RWPE1 (cell line): ENCODE results near the gene BAIAP3.
A peak's percentile ranks its signal among the peaks of the same experiment; 100 is the strongest.

Source experiments
- CTCF ChIA-PET: fragments of 350-600 bp; sonication (Branson Sonifier 250); formaldehyde crosslinking; extraction: SDS; loops from one replicate; lab custom pipeline; 2021; lab: Yijun Ruan, JAX
- POLR2A ChIA-PET: fragments of 400-600 bp; formaldehyde crosslinking; extraction: SDS; loops from one replicate; lab custom pipeline; 2020; ENCODE audit warnings: antibody characterized with exemption; ENCODE audit not compliant: low non-redundant PET; lab: Yijun Ruan, JAX
- DNase-seq: peaks from one replicate; pipeline ENCODE4 v3.0.0; 2012; ENCODE audit warnings: low spot score
- H3K27ac ChIP-seq: fragments of 450-650 bp; 2 replicates; pipeline ENCODE4 v1.5.1; 2017
- CTCF ChIP-seq: fragments of 450-650 bp; conservative IDR thresholded peaks from 2 replicates; pipeline ENCODE4 v1.5.1; 2017; ENCODE audit warnings: low read depth, mild to moderate bottlenecking

BAIAP3 gene

GRCh38 chr16:1381612-1382406 lies 48.4 kb downstream of the BAIAP3 start:
- H3K27ac ChIP-seq = peak overlapping the region; percentile 3; the same call in 1 of the 2 replicates
- POLR2A ChIA-PET = no interaction called here
- CTCF ChIA-PET = no interaction called here
- no peak for TF ChIP-seq CTCF
- no peak for DNase-seq

GRCh38 chr16:1383556-1383955 lies 50.1 kb downstream of the BAIAP3 start:
- no peak for TF ChIP-seq CTCF
- H3K27ac ChIP-seq = no peak overlapping the region
- ChIA-PET CTCF (no interaction called here), POLR2A (no interaction called here)
- no peak for DNase-seq

GRCh38 chr16:1385232-1385631 lies 51.8 kb downstream of the BAIAP3 start:
- H3K27ac ChIP-seq = no peak overlapping the region
- DNase-seq = no peak
- no peak for TF ChIP-seq CTCF
- ChIA-PET CTCF (interaction anchor here (0.7 kb wide), 1 partner anchor 670 kb away, joined by 4 read pairs; no protein-coding TSS in a partner anchor), POLR2A (no interaction called here)

- CTCF ChIA-PET = interaction anchor here (0.6 to 2.3 kb wide), 2 partner anchors 9 to 24 kb away, joined by 3 to 7 read pairs; no protein-coding TSS in a partner anchor
- no peak for TF ChIP-seq CTCF
- POLR2A ChIA-PET = no interaction called here
- no peak for DNase-seq
- H3K27ac ChIP-seq = no peak overlapping the region
Measured at GRCh38 chr16:1387331-1387730, 53.9 kb downstream of the BAIAP3 start.

GRCh38 chr16:1389762-1390161 lies 56.3 kb downstream of the BAIAP3 start:
- no peak for TF ChIP-seq CTCF
- no peak for DNase-seq
- H3K27ac ChIP-seq = no peak overlapping the region
- ChIA-PET CTCF (no interaction called here), POLR2A (no interaction called here)

- DNase-seq = no peak
- TF ChIP-seq CTCF = no peak
- H3K27ac ChIP-seq = no peak overlapping the region
- ChIA-PET CTCF (no interaction called here), POLR2A (no interaction called here)
Measured at GRCh38 chr16:1390239-1390779, 56.9 kb downstream of the BAIAP3 start.
